NCI-H146 treated with DMSO at 0.1 percent for 48 hours (cell line): ENCODE measurements around the gene EMX1.

ENCODE experiments used
- DNase-seq: peaks from one replicate; lab custom pipeline; 2025; ENCODE audit not compliant: unreplicated experiment; lab: John Stamatoyannopoulos, UW

Gene EMX1

GRCh38 chr2:72924353-72925240 lies 7.3 kb downstream of the EMX1 start:
- no peak for DNase-seq

DNA sequence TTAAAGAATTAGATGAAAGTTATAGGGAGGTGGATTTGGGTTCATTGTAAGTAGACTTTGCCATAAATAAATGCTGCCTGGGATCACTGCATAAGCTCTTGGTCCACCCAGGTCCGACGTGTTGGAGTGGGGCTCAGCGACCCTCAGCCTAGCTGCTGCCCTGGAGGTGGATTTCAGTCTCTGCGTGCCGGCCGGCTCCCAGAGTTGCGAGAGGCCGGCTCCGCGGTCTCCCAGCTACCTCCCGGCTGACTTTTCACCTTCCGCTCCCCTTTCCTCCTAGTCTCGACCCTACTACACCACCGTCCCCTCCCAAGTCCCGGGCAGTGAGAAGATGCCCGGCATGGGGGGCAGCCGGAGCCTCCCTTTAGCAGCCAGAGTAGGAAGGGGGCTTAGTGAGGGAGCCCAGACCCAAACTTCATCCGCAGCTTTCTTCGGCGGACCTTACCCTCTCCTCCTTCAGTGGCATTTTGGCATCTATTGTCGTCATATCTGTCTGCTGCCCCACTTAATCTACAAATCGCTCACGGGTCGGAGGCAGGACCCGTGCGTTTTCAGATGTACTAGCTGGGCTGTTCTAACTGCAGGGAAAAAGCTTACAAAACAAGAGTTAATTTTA lies 8.1 kb downstream of the EMX1 start:
- DNase-seq: no peak

DNA sequence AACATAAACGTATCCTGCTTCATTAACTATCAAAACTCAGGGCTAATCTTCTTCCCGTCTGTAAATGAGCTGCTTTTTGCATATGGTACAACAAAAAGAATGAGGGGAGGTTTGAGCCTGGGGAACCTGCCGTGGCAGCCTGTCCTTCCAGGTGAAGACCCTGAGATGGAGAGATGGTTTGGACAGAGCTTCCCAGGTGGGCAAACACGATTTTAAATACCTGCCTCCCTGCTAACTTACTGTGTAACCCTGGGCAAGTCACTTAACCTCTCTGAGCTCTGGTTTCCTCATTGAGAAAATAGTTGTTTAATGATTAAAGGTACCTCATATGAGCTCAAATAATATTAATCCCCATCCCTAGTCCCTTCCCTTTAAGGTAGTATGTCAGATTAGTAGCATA lies 9.0 kb downstream of the EMX1 start:
- DNase-seq: no peak

- DNase-seq: no peak
These were observed 9.6 kb downstream of the EMX1 start for GRCh38 chr2:72926811-72927465.

DNA sequence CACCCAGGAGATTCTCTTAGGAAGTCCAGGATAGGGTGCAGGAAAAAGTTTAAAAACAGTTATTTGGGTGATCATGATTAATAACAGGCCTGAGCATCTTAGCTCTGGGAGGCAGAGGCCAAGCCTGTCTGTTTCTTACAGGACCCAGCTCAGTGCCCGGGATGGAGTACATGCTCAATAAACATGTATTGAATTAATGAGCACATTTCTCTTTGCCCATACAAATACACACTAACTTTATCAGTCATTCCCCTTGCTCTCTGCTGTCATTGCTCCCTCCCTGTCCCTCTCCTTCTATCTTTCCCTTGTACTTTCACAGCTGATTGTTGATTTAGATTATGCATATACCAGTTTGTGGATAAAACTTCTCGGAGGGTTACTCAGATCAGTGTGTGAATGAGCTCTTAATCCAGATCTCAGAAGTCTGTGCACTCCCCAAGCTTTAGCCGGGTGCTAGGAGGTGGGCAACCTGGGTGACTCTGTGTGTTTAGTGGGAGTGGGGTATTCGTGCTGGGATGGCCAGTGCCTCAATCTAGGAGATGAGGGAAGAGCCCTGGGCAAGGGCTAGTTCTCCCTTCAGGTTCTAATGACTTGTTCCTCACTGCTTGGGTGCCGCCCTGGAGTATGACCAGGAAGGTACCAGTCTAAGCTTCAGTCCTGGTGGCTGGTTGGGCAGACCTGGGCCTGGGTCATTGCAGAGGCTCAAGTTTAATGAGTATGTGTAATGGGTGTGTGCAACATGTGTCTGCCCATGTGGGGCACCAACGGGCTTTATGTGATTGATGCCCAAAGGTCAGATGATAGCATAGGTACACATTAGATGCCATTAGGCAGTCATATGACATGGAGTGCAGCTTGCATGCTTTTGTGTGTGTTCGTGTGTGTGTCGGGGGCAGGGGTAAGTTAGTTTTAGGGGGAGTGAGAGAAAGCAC lies 10.6 kb downstream of the EMX1 start:
- DNase-seq: no peak

GRCh38 chr2:72929010-72929409 lies 11.7 kb downstream of the EMX1 start:
- no peak for DNase-seq

DNA sequence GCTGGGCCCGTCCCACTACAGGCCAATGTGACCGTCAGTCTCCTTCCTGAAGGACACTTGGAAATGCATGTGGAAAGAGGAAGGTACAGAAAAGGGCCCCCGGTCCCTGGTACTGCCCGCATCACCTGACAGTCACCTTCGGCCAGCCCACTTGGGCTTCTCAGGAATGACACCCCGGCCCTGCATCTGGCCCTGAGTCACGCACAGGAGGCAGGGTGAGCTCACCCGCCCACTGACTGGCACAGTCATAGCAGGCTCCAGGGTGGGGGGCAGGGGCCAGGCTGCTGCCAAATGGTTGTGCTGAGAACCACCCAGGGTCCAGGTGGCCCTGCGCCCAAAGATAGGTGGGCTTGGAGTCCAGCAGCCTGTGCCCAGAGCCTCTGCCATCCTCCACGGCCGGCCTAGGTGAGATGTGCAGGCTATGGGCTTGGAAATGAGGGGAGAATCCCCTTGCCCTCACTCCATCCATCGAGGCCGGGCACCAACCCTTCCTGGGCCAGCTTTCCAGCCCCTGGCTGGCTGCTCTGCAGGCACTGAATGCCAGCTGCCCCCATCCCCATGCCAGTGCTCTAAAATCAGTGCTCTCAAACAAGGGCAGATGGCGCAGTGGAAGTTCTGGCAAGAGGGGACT lies 14.1 kb downstream of the EMX1 start:
- DNase-seq: no peak

DNA sequence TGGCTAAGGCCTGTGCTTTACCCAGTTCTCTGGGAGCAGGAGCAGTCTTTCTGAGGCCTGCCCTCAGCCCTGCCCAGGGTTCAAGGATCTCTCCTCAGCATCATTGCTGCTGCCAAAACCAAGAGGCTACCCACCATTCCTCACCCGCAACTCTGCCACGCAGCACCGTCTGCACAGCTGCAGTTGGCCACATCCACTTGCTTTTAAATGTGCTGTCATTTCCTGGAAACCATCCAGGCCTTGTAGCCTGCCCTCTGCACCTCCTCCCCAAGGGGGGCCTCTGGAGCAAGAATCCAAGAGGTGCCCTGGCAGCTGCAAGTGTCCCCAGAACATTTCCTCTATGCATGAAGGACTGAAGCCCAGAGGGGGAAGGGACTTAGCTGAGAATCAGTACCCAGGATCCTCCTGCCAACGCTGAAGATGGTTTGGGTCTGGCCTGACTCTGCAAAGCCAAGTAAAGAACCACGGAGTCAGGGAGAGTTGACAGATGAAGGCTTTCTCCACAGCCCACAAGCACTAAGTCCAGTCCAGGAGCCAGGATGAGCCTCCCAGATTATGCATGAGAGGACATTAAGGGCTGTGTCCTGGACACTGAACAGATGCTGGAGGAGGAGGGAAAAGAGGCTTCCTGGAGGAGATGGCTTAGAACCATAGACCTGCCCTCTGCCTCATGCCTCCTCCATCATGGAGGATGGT lies 14.9 kb downstream of the EMX1 start:
- DNase-seq: no peak

- DNase-seq: no peak
These were observed 15.5 kb downstream of the EMX1 start for GRCh38 chr2:72932805-72933204.

- no peak for DNase-seq
These were observed 15.9 kb downstream of the EMX1 start for GRCh38 chr2:72933207-72933606.

GRCh38 chr2:72933646-72934151 lies 16.4 kb downstream of the EMX1 start:
- no peak for DNase-seq

GRCh38 chr2:72934683-72935610 lies 17.6 kb downstream of the EMX1 start:
- DNase-seq: peak; percentile 23

DNA sequence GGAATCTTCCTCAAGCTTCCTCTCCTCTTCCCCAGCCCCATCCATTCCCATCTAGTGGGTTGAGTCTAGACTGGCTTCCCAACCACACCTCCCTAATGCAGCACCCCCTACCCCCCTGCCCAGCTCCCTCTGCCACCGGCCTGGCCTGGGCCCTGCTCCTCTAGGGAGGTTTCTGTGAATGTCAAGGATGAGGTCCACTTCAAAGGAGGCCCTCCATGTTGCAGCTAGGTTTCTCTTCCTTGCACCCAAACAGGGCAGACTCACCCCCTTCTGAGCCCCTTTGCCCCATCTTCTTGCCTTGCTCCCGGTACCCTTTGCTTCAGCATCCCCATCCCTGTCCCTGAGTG lies 18.3 kb downstream of the EMX1 start:
- no peak for DNase-seq

DNA sequence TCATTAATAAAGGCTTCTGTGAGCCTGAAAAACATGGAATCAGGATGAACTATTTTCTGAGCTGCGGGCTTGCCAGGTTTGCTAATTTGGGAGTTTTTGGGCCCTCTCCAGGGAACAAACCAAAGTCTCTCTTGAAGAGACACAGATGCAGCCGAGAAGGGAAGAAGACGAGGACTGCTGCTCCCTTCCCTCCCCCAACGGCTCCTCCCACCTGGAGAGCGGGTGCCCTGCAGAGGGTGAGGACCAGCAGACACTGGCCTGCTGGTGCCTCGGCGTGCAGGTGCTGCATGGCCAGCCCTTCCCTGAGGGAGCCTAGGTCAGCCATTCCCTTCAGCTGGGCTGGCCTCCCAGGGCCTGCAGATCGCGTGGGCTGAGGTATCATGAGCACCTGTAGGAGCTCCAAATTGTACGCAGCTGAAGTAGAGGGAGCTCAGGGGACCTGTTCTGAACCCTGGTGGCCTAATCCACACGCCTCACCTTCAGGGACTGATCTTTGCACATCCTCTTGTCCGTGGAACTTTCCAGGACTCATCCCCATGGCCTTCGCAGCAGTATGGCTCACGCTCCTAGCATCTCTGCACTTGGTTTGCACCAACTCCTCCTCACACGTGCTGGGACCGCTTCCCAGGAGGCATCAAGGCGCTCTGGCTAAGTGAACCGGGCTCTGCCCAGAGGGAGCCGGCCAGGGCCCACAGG lies 19.5 kb downstream of the EMX1 start:
- DNase-seq: no peak

GRCh38 chr2:72937356-72937669 lies 20.0 kb downstream of the EMX1 start:
- DNase-seq: no peak

- no peak for DNase-seq
These were observed 21.1 kb downstream of the EMX1 start for GRCh38 chr2:72938455-72938854.

- DNase-seq: no peak
These were observed 23.0 kb downstream of the EMX1 start for GRCh38 chr2:72940361-72940760.

DNA sequence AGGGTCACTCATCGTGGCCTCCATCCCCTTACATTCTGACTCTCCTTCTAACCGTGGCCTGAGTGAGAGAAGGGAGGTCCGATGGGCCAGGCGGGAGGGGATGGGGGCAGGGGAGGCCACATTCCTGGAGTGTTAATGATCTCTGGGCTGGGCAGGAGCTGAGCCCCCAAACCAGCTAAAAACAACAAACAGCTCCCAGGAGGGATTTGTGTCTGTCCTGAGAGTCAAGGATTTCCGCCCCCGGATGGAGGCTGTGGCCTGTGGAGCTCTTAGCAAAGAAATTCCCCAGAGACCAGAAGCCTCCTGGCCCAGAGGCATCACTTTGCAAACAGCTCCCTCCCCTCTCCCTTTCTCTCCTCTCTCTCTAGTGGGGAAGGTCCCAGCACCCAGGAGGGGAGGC lies 23.5 kb downstream of the EMX1 start:
- no peak for DNase-seq
